Stimulated activated CD8-positive, alpha-beta memory T cell treated with anti-CD3 and anti-CD28 coated beads, Interleukin-15, amount 100 ng/mL, for 48 hours (primary cell): ENCODE results near the gene NIT1.
A peak's percentile ranks its signal among the peaks of the same experiment; 100 is the strongest.

Experiments used
- DNase-seq, 2 donors: peaks; one replicate each; pipeline ENCODE4 v3.0.0-alpha.2; 2020; ENCODE audit warnings: low read depth in 2 of 2

NIT1 gene, protein sequence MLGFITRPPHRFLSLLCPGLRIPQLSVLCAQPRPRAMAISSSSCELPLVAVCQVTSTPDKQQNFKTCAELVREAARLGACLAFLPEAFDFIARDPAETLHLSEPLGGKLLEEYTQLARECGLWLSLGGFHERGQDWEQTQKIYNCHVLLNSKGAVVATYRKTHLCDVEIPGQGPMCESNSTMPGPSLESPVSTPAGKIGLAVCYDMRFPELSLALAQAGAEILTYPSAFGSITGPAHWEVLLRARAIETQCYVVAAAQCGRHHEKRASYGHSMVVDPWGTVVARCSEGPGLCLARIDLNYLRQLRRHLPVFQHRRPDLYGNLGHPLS

DNA sequence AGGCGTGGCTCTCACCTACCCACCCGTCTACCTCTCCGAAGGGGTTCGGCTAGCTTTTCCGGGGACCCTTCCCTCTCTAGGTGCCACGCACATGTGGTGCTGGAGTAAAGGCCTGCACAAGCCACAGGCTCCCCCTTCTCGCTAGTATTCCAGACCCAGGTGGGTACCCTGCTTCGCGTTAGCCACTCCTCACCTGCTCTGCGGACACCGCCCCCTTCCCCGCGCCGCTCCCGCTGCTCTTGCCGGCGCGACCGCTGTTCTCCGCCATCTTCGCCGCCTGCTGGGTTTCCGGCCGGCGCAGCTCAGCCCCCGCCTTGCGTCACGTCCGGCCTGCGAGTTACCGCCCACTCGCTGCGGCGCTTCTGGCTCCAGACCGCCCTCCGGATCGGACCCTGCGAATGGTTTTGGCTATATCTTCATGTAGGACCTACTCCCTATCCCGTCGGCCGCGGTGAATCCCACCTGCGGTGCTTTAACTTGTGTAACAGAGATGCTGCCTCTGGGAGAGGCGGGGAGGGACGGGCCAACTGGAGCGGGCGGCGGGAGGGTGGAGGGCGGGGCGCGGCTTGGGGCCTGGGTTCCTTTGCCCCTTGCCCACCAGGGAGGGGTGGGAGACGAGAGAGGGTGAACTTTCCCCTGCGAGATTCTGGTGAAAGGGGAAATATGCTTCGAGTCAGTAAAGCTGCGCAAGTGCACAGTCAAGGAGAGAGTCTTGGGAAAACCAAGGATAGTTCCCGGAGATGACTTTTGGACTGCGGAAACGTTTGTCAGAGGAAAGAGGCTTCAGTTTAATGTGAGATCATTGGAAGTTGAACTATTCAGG lies at the start of gene NIT1, which contains the start of gene PFDN2:
Gene NIT1, plus strand, starts transcription at position 347 of the 823 bp plus-strand sequence. Its CDS starts 72 bp downstream, at position 419.
Gene PFDN2, minus strand, starts transcription at position 279 of the 823 bp plus-strand sequence. Its CDS starts 11 bp downstream, at position 268.
- peak; percentile 82 to 83 for DNase-seq

DNA sequence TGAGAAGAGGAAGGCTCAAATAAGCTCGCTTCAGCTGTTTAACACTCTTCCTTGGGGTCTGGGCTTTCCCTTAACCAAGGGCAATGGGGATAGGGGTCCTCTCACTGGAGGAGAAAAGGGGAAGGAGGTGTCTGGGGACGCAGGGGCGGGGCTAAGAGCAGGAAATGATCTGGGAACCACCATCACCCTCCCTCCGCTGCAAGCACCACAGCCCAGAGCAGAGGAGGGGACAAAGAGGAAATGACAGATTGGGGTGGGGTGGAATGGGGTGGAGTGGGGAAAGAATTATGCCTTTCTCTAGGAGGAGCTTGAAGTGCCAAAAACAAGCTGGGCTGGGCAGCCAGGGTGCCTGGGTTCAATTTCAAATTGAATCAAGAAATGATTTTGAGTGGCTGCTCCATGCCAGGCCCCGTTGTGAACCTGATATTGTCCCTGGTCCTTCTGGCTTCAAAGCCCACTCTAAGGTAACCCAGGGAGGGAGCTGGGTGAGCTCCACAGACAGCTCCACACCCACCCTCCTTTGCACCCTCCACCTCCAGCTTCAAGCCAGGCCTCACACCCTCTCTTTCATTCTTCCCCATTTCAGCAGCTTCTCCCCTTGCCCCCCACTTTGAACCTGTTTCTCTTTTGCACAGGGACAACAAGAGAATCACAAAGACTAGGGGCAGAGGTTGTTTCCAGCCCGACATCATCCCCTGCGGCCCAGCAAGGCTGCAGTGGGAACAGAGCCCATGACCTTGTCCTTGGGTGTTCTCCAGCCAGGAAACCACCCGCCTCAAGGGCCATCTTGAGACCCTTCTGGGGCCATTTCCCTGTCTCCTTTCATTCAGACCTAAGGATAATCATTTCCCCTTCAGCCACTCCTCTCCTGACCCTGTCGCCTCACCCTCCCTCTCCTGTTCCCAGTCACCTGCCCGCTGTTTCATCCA lies 49.3 kb upstream of the NIT1 start:
- peak; percentile 75 to 77 for DNase-seq

DNA sequence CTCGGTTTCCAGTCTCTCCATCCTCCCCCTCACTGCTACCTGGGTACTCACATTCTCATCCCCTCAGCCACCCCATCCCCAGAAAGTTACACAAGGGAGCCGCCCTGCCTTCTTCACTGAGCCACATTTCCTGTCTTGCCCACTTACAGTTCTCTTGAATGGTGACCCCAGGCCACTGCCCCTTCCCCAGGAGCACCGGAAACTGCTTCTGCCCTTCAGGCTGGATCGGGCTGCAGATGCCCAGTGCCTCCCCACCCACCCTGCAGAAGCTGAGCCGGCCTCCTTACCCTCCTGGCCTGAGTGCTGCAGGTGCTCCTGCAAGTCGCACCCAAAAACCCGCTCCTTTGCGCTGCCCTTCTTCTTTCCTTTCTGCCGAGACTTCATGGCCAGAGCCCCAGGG lies 48.7 kb upstream of the NIT1 start:
- DNase-seq, result no peak

DNA sequence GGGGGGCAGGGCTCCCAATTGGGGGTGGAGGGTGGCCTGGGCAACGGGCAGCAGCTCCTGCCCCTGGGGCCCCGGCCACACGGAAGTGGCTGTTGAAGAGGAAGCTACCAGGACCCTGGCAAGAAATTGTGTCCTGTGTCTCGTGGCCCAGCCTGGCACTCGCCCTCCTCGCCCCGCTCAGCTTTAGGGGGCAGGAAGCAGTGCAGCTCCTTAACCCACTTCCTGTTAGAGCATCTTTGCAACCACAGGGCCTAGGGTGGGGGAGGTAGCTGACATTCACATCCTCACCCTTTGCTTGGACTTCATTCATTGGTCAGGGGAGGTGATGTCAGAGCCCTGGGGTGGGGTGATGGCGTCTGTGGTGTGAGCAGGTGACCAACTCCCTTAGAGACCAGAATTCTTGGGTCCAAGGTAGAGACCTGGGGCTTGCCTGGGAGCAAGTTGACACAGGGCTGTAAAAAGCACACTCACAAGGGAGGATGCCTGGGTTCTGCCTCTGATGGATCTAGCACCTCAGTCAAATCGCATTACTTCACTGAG lies 48.1 kb upstream of the NIT1 start, which contains the start of gene ARHGAP30:
Gene ARHGAP30, minus strand, starts transcription at position 161 of the 540 bp plus-strand sequence. CDS start 267 bp downstream, outside the sequence.
- peak; percentile 84 to 86 for DNase-seq

DNA sequence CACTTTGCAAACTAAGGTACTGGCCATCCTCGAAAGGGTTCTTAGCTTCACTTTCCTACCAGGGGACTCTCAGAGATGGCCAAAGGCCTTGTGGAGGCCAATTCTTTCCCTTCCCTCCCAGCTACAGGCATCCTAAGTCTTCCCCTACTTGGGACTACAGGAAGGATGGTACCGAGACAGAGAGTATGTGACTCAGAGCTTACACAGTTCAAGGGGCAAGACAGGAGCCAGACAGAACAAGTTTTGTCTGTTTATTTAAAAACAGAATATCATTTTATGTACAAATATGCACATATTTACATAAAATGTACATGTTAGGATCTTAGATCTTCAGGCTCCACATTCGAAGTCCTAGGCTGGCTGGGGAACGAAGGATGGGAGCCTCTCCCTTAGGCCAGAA lies 47.1 kb upstream of the NIT1 start:
- DNase-seq, result no peak

DNA sequence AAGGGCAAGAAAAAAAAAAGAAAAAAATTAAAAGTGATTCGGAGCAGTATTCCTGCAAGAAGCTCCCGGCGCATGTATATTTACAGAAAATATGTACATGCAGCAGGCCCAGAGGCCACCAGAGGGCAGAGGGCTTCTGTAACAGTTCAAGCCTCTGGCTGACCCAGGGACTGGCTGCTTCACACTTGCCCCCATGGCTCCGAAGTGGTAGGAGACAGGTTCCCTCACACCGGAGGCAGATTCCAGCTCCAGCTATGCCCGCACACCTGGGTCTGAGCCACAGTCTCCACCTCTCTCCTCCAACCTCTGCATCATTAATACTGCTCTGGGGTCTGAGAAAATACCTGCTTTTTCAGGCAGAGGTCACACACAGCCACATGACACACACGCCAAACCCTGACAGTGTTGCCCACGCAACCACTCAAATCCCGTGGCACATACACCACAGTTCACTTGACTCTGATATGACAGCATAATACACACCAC lies 46.0 kb upstream of the NIT1 start:
- no peak for DNase-seq

DNA sequence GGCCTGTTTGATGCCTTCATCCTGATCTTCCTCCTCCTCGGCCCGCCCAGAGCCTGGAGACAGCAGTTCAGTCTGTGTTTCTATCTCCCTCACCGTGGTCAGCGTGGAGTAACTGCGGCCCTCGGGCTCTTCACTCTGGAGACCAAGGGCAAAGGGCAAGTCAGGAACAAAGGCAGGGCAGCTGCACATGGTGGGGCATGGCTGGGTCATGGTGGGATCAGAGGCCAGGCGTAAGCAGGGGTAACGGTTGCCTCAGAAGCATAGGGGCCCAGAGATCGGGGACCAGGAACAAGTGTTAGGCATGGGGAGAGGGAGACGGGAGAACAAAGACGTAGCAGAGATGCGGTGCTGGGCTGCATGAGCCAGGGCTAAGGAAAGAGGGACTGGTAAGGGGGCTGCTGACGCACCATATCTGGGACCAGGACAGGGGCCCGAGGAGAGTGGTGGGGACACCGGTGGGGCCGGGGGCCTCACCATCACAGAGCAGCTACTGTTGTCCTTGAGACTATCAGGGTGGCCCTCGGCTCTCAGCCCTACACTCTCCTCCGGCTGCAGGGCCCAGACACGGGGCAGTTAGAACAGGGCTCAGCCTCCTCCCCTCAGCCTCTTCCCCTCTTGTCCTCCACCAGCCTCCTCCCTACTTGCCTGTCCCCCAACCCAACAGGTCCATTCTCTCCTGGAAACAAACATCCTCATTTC lies 45.0 kb upstream of the NIT1 start:
- DNase-seq, result no peak

DNA sequence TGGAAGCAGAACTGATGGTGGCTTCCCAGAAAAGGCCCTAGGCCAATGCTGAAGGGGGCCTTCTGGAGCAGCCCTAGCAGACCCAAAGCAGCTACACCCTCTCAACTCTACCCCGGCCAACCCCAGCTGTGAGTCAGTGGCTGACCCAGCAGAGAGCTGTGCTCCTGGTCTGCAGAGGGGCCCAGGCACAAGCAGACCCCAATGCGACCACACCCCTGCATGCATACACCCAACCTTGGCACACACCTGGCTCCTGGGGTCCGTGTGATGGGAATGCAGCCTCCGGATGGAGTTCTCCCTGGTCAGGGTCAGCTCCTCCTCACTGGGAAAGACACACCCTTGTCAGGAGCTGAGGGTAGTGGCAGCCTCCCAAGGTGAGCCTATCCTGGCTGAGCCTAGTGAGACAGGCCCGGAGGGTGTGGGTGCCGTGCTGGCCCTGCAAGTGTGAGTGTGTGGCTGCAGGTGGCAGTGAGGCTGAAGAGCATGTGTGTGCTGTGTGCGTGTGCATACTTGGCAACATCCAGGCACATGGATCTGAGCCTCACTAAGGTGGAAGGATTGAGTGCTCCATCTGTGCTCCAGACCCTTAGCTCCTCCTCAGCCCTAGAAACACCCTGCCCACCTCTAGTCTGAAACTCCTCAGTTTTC lies 44.3 kb upstream of the NIT1 start:
- DNase-seq, result no peak

DNA sequence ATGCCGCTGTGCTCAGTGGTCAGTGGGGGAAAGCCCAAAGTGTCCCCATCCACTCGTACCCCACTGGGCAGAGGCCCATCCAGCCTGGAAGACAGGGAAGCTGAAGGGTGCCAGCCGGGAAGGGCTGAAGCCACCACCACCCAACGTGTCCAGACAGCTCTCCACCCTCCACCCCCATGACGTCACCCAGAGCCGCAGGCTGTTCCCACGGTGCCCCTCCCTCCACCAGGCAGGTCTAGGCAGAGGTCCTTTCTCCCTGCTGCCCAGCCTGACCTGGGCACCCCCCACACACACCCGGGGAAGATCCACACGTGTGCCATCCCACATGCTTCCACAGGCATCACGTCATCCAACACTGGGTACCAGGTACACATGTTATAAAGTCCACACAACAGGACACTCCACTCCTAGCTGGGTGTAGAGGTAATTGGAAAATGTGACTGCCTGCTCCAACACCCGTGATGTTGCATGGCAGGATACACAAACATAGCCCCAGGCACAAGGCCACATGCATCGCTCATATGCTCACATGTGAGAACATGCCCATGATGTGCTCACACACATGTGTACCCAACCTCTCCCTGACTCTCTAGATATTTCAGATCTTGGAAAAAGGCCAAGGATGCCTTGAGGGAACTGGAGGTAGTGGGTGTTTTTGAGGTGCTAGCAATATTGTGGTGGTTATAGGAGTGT lies 43.1 kb upstream of the NIT1 start:
- no peak for DNase-seq

DNA sequence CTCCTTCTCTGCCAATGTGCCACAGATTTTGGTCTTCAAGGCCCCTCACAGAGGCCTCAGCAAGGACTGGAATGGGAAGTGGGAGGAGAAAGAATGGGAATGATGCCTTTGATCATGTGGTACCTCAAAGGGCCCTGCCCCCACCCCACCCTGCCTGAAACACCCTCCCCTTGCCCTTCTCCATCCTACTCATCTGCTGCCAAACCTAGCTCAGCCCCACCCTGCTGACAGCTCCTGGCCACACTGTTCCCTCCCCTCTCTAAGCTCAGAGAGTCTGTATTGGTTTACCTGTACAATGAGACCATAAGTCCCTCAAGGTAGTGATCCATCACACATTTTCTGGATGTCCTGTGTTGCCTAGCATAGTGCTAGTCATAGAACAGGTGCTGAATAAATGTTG lies 41.5 kb upstream of the NIT1 start:
- no peak for DNase-seq

DNA sequence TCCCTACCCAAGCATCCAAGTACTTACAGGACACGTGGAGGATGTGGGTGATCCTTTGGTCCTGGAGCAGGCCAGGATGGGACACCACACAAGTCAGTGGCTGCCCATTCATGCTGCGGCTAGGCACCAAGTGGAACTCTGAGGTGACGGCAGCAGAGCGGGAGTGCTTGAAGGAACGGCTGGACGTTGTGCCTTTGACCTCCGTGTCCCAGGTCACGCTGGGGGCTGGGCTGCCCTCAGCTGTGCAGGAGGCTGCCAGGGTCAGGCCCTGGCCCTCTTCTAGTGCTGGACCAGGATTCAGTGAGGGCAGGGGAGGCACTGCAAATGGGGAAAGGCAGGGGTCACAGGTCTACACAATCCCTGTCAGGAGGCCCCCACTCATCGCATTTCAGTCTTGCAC lies 40.5 kb upstream of the NIT1 start:
- no peak for DNase-seq

DNA sequence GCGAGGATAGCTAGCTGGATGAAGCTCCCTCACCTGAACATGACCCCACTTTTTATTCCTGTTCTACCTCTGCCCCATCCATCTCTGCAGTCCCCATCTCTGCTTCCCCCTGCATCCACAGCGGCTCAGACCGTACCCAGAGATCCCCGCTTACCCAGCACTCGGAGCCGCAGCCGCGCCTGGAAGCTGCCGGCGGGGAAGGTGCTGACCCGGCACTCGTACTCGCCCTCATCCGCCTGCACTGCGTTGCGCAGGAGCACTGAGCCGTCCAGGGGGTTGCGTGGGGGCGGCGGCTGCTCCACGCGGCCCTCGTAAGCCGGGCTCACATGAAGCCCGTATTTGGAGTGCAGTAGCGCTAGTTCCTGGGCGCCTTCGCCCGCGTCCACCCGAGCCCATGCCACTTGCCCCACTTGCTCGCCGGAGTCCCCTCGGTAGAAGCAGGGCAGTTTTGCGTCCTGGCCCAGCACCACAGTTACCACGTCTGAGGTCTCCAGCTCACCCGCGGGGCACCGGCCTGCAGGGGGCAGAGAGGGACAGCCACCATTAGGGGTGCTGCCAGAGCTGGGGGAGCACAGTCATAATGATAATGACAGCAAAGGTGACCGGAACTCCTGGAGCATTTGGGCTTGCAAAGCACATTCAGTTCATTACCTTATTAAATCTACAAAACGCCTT lies 38.3 kb upstream of the NIT1 start:
- no peak for DNase-seq

DNA sequence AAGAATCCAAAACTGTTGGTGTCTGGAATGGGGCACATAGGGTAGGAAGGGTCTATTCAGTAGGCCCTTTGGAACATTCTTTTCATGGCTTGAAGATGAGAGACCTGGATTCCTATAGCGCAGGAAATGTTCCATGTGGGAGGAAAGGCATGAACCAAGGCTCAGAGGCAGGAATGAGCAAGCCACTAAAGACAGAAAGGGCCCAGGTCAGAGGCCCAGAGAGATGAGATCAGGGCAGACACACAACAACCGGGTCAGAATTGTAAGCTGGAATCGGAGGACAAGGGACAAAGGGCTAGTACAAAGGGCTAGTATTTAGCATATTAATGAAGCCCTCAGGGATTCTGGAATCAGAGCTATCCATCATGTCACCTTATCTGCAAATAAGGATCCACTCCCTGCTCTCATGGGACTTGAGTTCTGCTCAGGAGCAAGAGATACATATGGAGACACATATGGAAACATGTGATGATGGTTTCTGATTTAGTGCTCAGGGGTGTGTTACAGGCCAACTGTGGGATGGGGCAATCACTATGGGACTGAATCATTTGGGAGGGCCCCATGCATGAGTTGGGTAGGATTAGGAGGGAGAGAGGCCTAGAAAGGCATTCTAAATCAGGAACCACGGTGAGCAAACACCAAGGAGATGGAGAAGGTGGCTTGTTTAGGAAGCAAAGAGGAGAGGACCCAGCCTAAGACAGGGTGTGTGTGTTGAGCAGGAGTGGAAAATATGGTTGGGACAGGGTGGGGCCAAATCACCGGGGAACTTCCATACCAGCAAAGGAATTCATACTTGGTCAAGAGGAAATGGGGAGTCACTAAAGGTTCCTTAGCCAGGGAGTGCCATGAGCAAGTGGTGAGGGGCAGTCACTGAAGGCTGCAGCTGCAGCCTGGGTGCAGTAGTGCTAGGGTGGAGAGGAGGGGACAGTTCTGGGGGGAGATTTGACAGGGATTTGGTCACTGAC lies 37.2 kb upstream of the NIT1 start:
- DNase-seq, result no peak

DNA sequence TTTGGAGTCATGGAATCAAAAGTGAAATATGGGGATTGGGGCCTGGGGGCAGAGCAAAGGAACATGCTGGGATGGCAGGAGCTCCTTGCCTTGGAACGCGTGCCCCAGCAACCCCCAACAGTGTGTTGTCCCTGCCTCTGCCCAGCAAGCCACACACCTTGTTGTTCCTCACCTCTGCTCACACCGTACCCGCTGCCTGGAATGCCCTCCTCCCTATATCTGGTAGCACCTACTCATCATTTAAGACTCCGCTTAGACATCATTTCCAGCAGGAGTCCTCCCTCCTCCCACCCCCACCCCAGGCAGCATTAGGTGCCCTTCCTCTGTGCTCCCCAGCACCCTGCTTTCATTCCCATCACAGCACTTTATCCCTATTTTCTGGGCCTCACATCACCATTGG lies 36.4 kb upstream of the NIT1 start:
- DNase-seq, result no peak

DNA sequence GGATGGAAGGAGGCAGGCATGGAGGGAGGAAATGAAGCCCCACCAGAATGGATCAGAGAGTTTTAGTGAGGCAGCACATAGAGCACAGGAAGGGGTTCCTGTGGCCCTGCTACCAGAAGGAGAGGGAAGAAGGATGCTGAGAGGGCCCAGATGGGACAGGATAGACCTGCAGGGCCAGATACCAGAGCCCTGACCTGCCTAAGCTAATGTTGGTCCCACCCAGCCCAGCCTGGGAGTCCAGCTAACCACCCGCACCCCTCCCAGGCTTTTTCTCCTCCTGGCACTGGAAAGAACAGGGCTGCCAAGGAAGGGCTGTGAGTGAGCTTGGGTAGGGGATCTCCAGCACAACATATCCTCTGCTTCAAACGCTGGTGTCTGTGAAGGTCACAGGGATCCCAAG lies 35.4 kb upstream of the NIT1 start:
- no peak for DNase-seq

DNA sequence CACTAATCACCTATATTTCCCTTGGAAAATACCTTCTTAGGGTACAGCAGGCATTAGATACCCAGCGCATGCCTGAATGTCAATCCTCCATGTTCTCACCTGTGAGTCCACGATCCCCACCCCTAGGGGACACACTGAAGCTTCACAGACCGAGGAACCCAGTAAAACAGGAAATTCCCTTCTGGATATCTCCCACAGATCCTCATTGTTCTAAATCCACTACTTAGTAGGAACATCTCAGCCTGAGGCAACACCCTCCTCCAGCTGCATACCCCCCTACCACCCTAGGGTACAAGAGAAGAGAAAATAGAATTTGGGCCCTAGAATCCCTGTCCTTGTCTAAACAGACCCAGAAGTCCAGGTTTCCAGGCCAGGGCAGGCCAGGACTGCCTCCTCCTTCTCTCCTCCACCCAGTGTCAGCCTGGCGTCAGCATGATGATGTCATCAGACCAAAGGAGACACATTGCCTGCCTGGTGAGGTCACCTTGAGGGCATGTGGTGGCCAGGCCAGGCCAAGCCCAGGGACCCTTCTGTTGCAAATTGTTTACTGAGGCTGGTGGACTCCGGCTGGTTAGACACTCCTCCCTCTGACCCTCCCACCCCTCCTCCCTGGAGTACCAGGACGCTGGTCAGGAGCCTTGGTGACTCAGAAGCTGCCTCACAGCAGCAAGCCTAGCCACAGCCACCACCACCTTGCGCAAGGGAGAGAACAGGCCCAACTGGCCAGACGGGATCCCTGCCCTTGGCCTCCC lies 34.7 kb upstream of the NIT1 start:
- no peak for DNase-seq
